Stimulated activated naive CD8-positive, alpha-beta T cell treated with anti-CD3 and anti-CD28 coated beads, Interleukin-15, amount 100 ng/mL, for 72 hours (primary cell): ENCODE results near the gene WDR20.
A peak's percentile ranks its signal among the peaks of the same experiment; 100 is the strongest.
"Not testable (repeated sequence)": the region's sequence is repeated elsewhere in the genome, so short reads cannot be mapped to it uniquely, and the experiment has no call there.

Experiments
- ATAC-seq: fragments of 150-1000 bp; cut with Tn5 transposase; 2 replicates; pipeline ENCODE4 v1.10.0; 2021; ENCODE audit warnings: mild to moderate bottlenecking, moderate library complexity
- DNase-seq, 2 donors: peaks; one replicate each; pipeline ENCODE4 v3.0.0; 2021 to 2022
- H3K27ac Mint-ChIP-seq, 2 donors: one replicate each; pipeline ENCODE4 v1.8.0; 2022; ENCODE audit warnings: mild to moderate bottlenecking in 2 of 2, mixed read lengths in 2 of 2, moderate library complexity in 2 of 2
- H3K27me3 Mint-ChIP-seq: one replicate; pipeline ENCODE4 v1.8.0; 2022; ENCODE audit warnings: mixed read lengths
- H3K4me1 Mint-ChIP-seq: one replicate; pipeline ENCODE4 v1.8.0; 2022; ENCODE audit warnings: mild to moderate bottlenecking, mixed read lengths
- H3K4me3 Mint-ChIP-seq, 2 donors: one replicate each; pipeline ENCODE4 v1.8.0; 2022; ENCODE audit warnings: mild to moderate bottlenecking in 2 of 2, mixed read lengths in 2 of 2, moderate library complexity in 1 of 2
- H3K9me3 Mint-ChIP-seq, 2 donors: one replicate each; pipeline ENCODE4 v1.8.0; 2022; ENCODE audit warnings: mixed read lengths in 2 of 2

WDR20 gene

DNA sequence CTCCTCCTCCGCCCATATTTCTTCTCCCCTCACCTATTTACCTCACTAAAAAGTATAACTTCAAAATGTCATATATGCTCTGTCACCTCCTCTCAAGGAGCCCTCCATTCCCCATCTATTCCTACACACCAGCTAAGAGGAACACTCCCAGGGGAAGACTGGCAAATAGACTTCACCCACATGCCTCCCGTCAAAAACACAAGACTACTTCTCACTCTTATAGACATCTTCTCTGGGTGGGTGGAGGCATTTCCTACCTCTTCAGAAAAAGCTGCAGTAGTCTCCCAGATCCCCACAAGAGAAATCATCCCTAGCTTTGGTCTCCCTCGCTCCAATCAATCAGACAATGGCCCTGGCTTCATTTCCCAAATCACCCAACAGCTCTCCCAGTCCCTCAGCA is 99.1 kb downstream of the WDR20 start:
- H3K9me3 Mint-ChIP-seq = no peaks in the 10 kb centered on the region
- no peak overlapping the region for H3K27ac Mint-ChIP-seq
- ATAC-seq = no peak
- no peaks in the 10 kb centered on the region for H3K27me3 Mint-ChIP-seq
- no peak for DNase-seq
- H3K4me1 Mint-ChIP-seq = no peaks in the 10 kb centered on the region
- H3K4me3 Mint-ChIP-seq = no peak overlapping the region

DNA sequence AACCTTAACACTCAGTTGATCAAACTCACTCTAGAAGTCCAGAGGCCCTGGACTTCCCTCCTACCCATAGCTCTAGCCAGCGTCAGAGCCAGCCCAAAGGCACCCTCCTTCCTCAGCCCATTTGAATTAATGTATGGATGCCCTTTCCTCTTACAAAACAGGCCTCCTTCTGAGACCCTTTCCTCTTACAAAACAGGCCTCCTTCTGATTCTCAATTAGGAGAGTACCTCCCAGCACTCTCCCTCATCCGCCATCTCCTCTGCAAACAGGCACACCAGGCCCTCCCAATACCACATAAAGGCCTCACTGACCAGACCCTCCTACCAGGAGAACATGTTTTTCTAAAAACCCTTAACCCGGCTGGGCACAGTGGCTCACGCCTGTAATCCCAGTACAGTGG is 99.5 kb downstream of the WDR20 start:
- Mint-ChIP-seq H3K9me3 (no peaks in the 10 kb centered on the region), H3K27me3 (no peaks in the 10 kb centered on the region), H3K4me1 (no peaks in the 10 kb centered on the region), H3K4me3 (no peak overlapping the region), H3K27ac (no peak overlapping the region)
- ATAC-seq = no peak
- no peak for DNase-seq

DNA sequence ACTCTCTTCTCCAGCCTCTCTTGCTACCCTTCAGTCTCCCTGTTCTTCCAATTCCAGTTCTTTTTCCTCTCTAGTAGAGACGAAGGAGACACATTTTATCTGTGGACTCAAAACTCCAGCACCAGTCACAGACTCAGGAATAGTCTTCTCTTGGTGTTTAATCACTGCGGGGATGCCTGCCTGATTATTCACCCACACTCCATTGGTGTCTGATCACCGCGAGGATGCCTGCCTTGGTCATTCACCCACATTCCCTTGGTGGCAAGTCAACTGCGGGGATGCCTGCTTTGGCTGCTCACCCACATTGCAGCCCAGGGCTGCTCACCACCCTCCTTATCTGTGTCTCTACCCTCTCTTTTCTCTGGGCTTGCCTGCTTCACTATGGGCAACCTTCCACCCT is 100.8 kb downstream of the WDR20 start:
- not testable (repeated sequence) for H3K9me3 Mint-ChIP-seq, H3K4me1 Mint-ChIP-seq, ATAC-seq, H3K4me3 Mint-ChIP-seq, H3K27me3 Mint-ChIP-seq, DNase-seq
- peak overlapping the region in 1 of 2 donors; percentile 47 for H3K27ac Mint-ChIP-seq

DNA sequence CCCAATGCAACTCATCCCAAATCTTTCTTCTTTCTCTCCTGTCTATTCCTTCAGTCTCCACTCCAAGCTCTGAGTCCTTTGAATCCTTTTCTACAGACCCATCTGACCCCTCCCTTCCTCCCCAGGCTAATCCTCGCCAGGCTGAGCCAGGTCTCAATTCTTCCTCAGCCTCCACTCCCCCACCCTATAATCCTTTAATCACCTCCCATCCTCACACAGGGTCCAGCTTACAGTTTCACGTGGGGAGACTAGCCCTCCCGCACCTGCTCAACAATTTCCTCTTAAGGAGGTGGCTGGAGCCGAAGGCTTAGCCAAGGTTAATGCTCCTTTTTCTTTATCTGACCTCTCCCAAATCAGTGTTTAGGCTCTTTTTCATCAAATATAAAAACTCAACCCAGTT is 101.5 kb downstream of the WDR20 start:
- no peaks in the 10 kb centered on the region for H3K4me1 Mint-ChIP-seq
- H3K9me3 Mint-ChIP-seq = no peaks in the 10 kb centered on the region
- no peaks in the 10 kb centered on the region for H3K27me3 Mint-ChIP-seq

DNA sequence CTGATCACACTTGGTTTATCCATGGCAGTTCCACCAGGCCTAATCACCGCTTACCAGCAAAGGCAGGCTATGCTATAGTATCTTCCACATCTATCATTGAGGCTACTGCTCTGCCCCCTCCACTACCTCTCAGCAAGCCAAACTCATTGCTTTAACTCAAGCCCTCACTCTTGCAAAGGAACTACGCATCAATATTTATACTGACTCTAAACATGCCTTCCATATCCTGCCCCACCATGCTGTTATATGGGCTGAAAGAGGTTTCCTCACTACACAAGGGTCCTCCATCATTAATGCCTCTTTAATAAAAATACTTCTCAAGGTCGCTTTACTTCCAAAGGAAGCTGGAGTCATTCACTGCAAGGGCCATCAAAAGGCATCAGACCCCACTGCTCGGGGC is 104.1 kb downstream of the WDR20 start:
- not testable (repeated sequence) for H3K9me3 Mint-ChIP-seq, H3K27ac Mint-ChIP-seq, H3K4me3 Mint-ChIP-seq, H3K27me3 Mint-ChIP-seq, DNase-seq, ATAC-seq, H3K4me1 Mint-ChIP-seq

More for the DNA sequence above, 101.5 kb downstream of the WDR20 start:
- no peak for DNase-seq
- no peak overlapping the region for H3K27ac Mint-ChIP-seq
- ATAC-seq = no peak
- no peak overlapping the region for H3K4me3 Mint-ChIP-seq

DNA sequence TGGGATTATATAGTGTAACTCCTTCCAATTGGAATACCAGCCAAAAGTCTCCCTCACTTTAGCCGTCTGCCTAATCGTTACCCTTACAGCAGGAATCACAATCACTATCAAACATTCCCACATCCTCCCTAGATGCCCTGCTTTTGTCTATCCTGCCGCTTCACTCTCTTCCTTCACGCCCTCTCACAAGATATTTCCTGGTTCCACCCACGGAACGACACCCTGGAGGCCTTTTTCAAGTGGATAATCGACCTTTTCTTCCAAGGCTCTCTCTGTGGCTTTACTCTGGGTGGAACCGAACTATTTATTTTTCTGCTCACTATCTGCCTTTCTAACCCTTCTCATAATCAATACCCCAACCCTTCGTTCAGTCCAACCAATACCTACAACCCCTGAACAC is 106.4 kb downstream of the WDR20 start:
- ATAC-seq = no peak
- Mint-ChIP-seq H3K27ac (no peak overlapping the region), H3K27me3 (no peaks in the 10 kb centered on the region), H3K9me3 (no peaks in the 10 kb centered on the region), H3K4me3 (no peak overlapping the region), H3K4me1 (no peaks in the 10 kb centered on the region)
- no peak for DNase-seq

DNA sequence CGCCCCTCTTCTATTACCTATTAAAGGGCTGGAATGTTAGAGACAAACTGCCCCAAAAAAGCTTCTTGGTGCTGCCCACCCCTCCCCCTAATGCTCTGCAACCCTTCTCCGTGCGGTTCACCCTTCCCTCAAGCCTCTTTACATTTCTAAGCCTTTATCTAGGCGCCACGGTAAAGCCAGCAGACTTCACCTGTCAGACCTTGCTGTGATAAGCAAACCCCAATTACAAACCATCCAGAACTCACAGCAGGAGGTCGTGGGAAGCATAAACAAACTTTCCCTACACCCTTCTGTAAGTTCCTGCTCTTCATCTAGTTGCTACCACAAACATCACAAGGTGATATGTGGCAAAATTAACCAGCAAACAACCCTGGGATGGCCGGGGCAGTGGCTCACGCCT is 108.4 kb downstream of the WDR20 start:
- H3K4me1 Mint-ChIP-seq = no peaks in the 10 kb centered on the region
- H3K4me3 Mint-ChIP-seq = no peak overlapping the region
- no peak for DNase-seq
- no peaks in the 10 kb centered on the region for H3K9me3 Mint-ChIP-seq
- no peak overlapping the region for H3K27ac Mint-ChIP-seq
- no peaks in the 10 kb centered on the region for H3K27me3 Mint-ChIP-seq
- no peak for ATAC-seq

DNA sequence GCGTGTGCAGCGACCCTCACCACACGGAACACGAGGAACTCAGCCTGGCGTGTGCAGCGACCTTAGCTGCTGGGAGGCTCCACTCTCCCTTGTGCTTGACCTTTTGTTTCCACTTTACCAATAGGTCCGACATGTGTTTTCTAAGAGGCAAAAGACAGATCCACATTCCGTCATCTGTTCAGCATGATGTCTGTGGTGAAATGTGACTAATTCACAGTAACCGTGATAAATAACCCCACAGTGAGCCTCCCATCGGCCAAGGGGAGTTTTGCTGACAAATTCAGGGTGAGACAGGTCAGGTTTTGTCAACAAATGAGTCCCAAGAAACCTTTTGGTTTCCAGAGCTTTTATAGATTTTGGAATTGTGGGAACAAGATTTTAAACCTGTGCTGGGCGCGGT is 109.3 kb downstream of the WDR20 start:
- no peaks in the 10 kb centered on the region for H3K9me3 Mint-ChIP-seq
- DNase-seq (no peak), ATAC-seq (no peak)
- no peak overlapping the region for H3K27ac Mint-ChIP-seq
- H3K27me3 Mint-ChIP-seq = no peaks in the 10 kb centered on the region
- no peaks in the 10 kb centered on the region for H3K4me1 Mint-ChIP-seq
- no peak overlapping the region for H3K4me3 Mint-ChIP-seq

DNA sequence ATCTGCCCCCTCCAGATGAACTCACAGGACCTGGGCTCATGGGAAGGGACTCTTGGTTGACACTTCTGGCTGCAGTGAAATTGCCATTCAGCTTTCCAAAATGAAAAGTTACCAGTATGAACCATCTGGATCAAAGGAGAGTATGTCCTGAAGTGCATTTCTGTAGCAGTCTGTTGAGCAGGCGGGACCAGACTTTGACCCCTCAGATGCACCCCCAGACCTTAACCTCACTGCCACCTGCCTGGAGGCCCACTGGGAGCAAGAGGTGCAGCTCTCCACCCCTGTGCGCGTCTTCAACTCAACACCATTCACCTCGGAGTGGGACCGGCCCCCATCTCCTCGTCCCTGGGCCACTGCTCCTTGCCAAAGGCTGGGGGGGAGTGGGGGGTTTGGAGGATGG is 110.3 kb downstream of the WDR20 start:
- DNase-seq (no peak), ATAC-seq (no peak)
- Mint-ChIP-seq H3K4me3 (no peak overlapping the region), H3K27me3 (no peaks in the 10 kb centered on the region), H3K9me3 (no peaks in the 10 kb centered on the region), H3K27ac (no peak overlapping the region), H3K4me1 (no peaks in the 10 kb centered on the region)

DNA sequence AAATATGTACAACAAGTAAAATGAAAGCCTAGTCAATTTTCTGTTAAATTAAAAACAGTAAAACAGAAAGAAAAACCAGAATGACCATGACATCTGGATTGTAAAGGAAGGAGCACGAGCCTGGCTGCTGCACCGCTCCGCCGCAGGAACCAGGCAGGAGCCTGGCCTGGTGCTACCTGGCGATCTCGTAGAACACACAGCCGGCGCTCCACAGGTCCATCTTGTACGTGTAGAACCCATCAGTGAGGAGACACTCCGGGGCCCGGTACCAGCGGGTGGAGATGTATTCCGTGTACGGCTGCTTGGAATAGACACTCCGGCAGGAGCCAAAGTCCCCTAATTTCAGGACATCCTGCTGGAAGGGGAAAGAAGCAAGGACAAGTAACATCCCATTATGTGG is 110.9 kb downstream of the WDR20 start:
- no peak for DNase-seq
- Mint-ChIP-seq H3K27ac (peak overlapping the region in 1 of 2 donors; percentile 14), H3K27me3 (no peaks in the 10 kb centered on the region), H3K9me3 (no peaks in the 10 kb centered on the region), H3K4me1 (no peaks in the 10 kb centered on the region), H3K4me3 (no peak overlapping the region)
- no peak for ATAC-seq

DNA sequence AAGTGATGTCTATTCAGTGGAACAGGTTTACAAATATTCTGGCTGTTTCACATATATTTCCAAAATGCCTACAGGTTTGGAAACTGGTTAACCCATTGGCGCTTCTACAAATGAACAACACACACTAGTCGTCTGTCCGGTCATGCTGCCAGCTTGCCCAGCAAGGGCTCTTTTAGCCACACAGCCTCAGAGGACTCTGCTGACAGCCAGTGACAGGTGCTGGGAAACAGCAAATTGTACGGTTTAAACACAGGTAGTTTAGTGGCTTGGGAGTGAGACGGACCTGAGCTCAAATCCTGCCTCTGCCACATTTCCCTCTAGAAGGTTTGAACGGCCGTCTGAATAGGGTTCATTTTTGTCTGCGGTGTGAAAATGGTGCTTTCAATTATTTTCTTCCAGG is 111.5 kb downstream of the WDR20 start:
- ATAC-seq = no peak

DNA sequence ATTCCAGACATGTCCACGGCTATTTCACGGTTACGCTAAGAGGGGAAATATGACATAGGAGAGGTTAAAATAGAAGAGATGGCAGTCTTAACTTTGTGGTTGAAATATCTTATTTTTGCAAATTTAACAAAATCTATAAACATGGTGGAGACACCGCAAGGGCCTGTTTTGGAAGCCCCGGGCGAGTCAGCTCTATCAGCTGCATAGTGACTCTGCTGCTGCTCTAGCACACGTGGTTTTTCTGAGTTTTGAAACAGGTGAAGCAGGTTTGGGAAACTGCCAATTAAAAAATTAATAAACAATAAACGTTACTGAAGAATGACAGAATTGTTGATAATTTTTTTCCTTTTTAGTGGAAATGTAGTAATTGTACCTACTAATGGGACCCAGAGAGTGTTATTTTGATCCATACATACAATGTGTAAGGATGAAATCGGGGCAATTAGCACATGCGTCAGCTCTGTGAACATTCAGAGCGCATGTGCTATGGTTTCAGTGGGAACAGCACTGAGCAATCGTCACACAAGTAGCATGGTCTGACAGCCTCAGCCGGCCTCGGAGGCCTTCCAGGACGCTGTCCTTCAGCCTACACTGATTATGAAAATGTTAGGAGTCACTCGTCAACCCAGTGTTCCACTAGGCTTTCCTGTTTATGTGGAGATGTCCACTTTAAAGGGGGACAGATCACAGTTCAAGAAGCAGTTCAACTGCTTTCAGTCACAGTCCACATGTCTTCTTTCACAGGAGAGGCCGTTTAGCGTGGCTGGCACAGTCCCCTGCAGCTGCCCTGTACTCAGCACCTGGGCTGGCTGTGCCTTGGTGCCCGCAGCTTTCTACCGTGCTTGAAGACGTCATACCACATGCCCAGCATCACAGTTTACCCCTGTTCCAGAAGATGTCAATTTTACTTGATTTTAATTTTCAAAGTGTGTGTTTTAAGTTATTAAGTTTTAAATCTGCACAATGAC is 113.4 kb downstream of the WDR20 start:
- Mint-ChIP-seq H3K4me1 (no peaks in the 10 kb centered on the region), H3K27ac (no peak overlapping the region)

More for the DNA sequence above, 111.5 kb downstream of the WDR20 start:
- H3K4me3 Mint-ChIP-seq = no peak overlapping the region
- H3K27me3 Mint-ChIP-seq = no peaks in the 10 kb centered on the region
- no peaks in the 10 kb centered on the region for H3K4me1 Mint-ChIP-seq
- no peak overlapping the region for H3K27ac Mint-ChIP-seq
- no peaks in the 10 kb centered on the region for H3K9me3 Mint-ChIP-seq
- no peak for DNase-seq

DNA sequence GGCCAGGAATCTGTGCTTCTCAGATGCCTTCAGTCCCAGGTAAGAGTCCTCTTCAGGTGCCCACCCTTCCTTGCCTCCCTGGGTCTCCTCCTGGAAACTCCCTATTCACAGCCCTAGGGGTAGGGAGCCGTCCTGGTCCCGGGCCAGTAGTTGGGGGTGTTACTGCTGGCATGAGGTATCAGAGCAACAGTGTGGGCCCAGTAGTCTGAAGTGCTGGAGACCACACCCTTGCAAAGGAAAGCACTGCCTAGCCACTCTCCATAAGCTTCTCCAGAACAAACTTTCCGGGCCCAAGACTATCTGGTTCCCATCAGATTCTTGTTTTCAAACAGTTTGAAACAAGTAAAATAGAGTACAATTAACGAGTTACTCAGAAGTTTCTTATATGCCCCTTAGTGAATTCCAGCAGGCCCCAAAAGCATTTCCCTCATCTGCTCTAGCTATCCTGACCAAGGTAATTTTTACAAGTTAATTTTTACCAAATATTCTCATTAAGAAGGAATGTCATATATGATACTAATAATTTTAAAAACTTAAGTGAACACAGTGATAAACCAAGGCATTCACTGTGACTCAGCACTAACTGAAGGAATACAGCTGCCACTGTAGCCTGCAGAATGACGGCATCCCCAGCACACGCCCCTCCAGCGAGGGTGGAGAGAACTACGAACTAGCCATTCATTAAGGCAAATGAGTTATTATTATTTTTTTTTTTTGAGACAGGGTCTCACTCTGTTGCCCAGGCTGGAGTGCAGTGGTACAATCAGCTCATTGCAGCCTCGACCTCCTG is 115.9 kb downstream of the WDR20 start:
- H3K4me1 Mint-ChIP-seq = no peaks in the 10 kb centered on the region
- no peaks in the 10 kb centered on the region for H3K9me3 Mint-ChIP-seq
- DNase-seq (no peak), ATAC-seq (no peak)
- no peak overlapping the region for H3K4me3 Mint-ChIP-seq
- no peaks in the 10 kb centered on the region for H3K27me3 Mint-ChIP-seq
- no peak overlapping the region for H3K27ac Mint-ChIP-seq

More for the DNA sequence above, 113.4 kb downstream of the WDR20 start:
- DNase-seq = no peak
- ATAC-seq = no peak
- H3K27me3 Mint-ChIP-seq = no peaks in the 10 kb centered on the region
- H3K9me3 Mint-ChIP-seq = no peaks in the 10 kb centered on the region
- no peak overlapping the region for H3K4me3 Mint-ChIP-seq

DNA sequence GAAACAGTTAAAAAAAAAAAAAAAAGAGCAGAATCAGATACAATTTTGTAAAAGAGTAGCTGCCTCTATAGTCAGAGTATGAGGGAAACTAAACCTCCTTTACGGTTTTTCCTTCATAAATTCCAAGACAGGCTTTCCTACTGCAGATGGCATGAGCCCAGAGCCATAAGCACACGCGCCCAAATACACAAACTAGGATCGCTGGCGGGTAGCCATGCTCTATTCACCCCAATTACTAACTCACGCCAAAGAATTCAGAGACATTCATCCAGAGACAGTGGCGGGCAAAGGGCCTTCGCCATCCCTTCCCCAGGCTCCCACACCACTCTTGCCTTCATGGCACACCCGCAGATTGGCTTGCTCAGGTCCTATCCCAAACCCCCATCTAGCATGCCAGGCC is 117.0 kb downstream of the WDR20 start:
- Mint-ChIP-seq H3K4me3 (no peak overlapping the region), H3K27me3 (no peaks in the 10 kb centered on the region), H3K9me3 (no peaks in the 10 kb centered on the region), H3K4me1 (no peaks in the 10 kb centered on the region), H3K27ac (no peak overlapping the region)
- no peak for DNase-seq
- ATAC-seq = no peak

DNA sequence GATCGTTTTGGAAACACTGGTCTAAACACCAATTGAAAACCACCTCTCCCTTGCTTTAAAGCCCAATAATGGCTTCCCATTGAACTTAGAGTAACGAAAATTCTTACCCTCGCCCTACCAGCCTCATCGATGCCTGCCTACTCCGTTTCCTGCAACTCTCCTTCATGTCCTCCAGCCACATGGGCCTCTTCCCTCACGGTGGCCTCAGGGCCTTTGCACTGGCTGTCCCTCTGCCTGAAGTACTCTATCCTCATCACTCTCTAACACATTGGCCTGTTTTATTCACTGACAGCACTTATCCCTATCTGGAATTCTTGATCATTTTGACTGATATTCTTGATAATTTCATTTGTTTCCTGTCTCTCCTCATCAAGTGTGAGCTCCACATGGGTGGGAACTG is 118.4 kb downstream of the WDR20 start:
- H3K27me3 Mint-ChIP-seq = no peaks in the 10 kb centered on the region
- DNase-seq (no peak), ATAC-seq (no peak)
- H3K4me1 Mint-ChIP-seq = no peaks in the 10 kb centered on the region
- H3K9me3 Mint-ChIP-seq = no peaks in the 10 kb centered on the region
- H3K4me3 Mint-ChIP-seq = no peak overlapping the region
- no peak overlapping the region for H3K27ac Mint-ChIP-seq
